HepG2 (cell line): ENCODE data around the gene SLC38A3. TPM values are rescaled to one million over a fixed set of nuclear protein-coding genes. Genes with fewer than 3 reads are reported as not detected.

Experiments used
- EEA1 ChIP-seq: sonication (generic); formaldehyde crosslinking; IDR thresholded peaks from 2 replicates; pipeline ENCODE4 v1.5.1; 2020; ENCODE audit warnings: mild to moderate bottlenecking, missing genetic modification reagents, borderline replicate concordance
- EED ChIP-seq: sonication (generic); formaldehyde crosslinking; IDR thresholded peaks from 2 replicates; pipeline ENCODE4 v1.5.0; 2020; ENCODE audit warnings: mild to moderate bottlenecking, missing genetic modification reagents
- GMEB2 ChIP-seq: IDR thresholded peaks from 2 replicates; pipeline ENCODE4 v1.6.1; 2016; ENCODE audit warnings: missing biosample characterization, missing genetic modification reagents, low read depth
- HNF4G ChIP-seq, 2 experiments: sonication (generic) in 1 of 2; formaldehyde crosslinking in 1 of 2; IDR thresholded peaks; 2 replicates each; pipeline versions ENCODE4 v1.4.0 to v1.6.1; 2011 to 2020; ENCODE audit warnings: borderline replicate concordance in 2 of 2, low read depth in 2 of 2, mild to moderate bottlenecking in 2 of 2, low read length in 1 of 2, missing genetic modification reagents in 1 of 2, moderate library complexity in 1 of 2
- HOXA3 ChIP-seq: sonication (generic); formaldehyde crosslinking; IDR thresholded peaks from 2 replicates; pipeline ENCODE4 v1.5.0; 2020; ENCODE audit warnings: missing genetic modification reagents
- KDM5B ChIP-seq: sonication (generic); formaldehyde crosslinking; IDR thresholded peaks from 2 replicates; pipeline ENCODE4 v1.4.0; 2020; ENCODE audit warnings: missing genetic modification reagents, mild to moderate bottlenecking, borderline replicate concordance
- LCORL ChIP-seq, 2 experiments: fragments of 450-650 bp in 1 of 2; sonication (generic) in 1 of 2; formaldehyde crosslinking in 1 of 2; IDR thresholded peaks; 2 replicates each; pipeline versions ENCODE4 v1.5.0 to v1.6.1; 2017 to 2020; ENCODE audit warnings: antibody characterized with exemption in 1 of 2, missing genetic modification reagents in 1 of 2
- MED13 ChIP-seq: sonication (generic); formaldehyde crosslinking; IDR thresholded peaks from 2 replicates; pipeline ENCODE4 v1.5.0; 2020; ENCODE audit warnings: missing genetic modification reagents
- MED8 ChIP-seq: sonication (generic); formaldehyde crosslinking; IDR thresholded peaks from 2 replicates; pipeline ENCODE4 v1.8.1; 2023; ENCODE audit warnings: mild to moderate bottlenecking, missing genetic modification reagents; ENCODE audit not compliant: insufficient replicate concordance
- RBAK ChIP-seq: sonication (generic); formaldehyde crosslinking; IDR thresholded peaks from 2 replicates; pipeline ENCODE4 v1.5.1; 2020; ENCODE audit warnings: mild to moderate bottlenecking, missing genetic modification reagents
- YY1 ChIP-seq: IDR thresholded peaks from 2 replicates; pipeline ENCODE4 v1.6.1; 2011; ENCODE audit warnings: low read length, low read depth, moderate library complexity, mild to moderate bottlenecking; ENCODE audit not compliant: insufficient read depth, insufficient replicate concordance
- ZBTB7A ChIP-seq: sonication (generic); formaldehyde crosslinking; IDR thresholded peaks from 2 replicates; pipeline ENCODE4 v1.8.0; 2022; ENCODE audit warnings: mild to moderate bottlenecking, missing genetic modification reagents
- ZNF138 ChIP-seq: sonication (generic); formaldehyde crosslinking; IDR thresholded peaks from 2 replicates; pipeline ENCODE4 v1.5.0; 2020; ENCODE audit warnings: mild to moderate bottlenecking, low read depth, missing genetic modification reagents
- ZNF24 ChIP-seq: fragments of 450-650 bp; IDR thresholded peaks from 2 replicates; pipeline ENCODE4 v1.6.1; 2017; ENCODE audit warnings: antibody characterized with exemption, mild to moderate bottlenecking
- ZNF292 ChIP-seq: sonication (generic); formaldehyde crosslinking; IDR thresholded peaks from 2 replicates; pipeline ENCODE4 v1.8.1; 2022; ENCODE audit warnings: mild to moderate bottlenecking, low read depth, missing genetic modification reagents, borderline replicate concordance
- ZNF562 ChIP-seq: sonication (generic); formaldehyde crosslinking; IDR thresholded peaks from 2 replicates; pipeline ENCODE4 v1.8.0; 2022; ENCODE audit warnings: missing genetic modification reagents, borderline replicate concordance
- ZNF646 ChIP-seq: sonication (generic); formaldehyde crosslinking; IDR thresholded peaks from 2 replicates; pipeline ENCODE4 v1.9.0; 2021; ENCODE audit warnings: mild to moderate bottlenecking, missing genetic modification reagents
- ZNF766 ChIP-seq: sonication (generic); formaldehyde crosslinking; IDR thresholded peaks from 2 replicates; pipeline ENCODE4 v1.5.0; 2020; ENCODE audit warnings: missing genetic modification reagents, borderline replicate concordance
- ZNF788 ChIP-seq: sonication (generic); formaldehyde crosslinking; IDR thresholded peaks from 2 replicates; pipeline ENCODE4 v1.5.0; 2020; ENCODE audit warnings: mild to moderate bottlenecking, missing genetic modification reagents, borderline replicate concordance
- polyA plus RNA-seq, 8 experiments: library from polyadenylated mRNA; depleted of rRNA in 3 of 8; stranded (reverse) in 7 of 8; unstranded in 1 of 8; fragments of >200 nt; fragmentation: Illumina TruSeq in 4 of 8; extraction: Trizol in 4 of 8; gene quantifications; 2 replicates each; pipeline versions ENCODE4 v1.2.1 to v1.2.3, GENCODE V29; 2011 to 2016; ENCODE audit warnings: low read depth in 4 of 8, missing spikeins in 1 of 8, mixed read lengths in 1 of 8; ENCODE audit not compliant: insufficient read depth in 1 of 8
- total RNA-seq, 5 experiments: library from RNA; depleted of rRNA; stranded (reverse); fragments of >200 nt; fragmentation: Illumina TruSeq; extraction: Trizol; gene quantifications; 2 replicates each; pipeline ENCODE4 v1.2.3, GENCODE V29; 2016; ENCODE audit warnings: low read depth in 1 of 5
- TF ChIP-seq, protein P1 (sequence below): sonication (generic); formaldehyde crosslinking; IDR thresholded peaks from 2 replicates; pipeline ENCODE4 v1.4.0; 2020; ENCODE audit warnings: mild to moderate bottlenecking, missing genetic modification reagents

The SLC38A3 gene
- total and polyA plus RNA-seq, 2 of the 13 experiments (the other 11 are each of a cell fraction or from before 2014, with no cell fraction given), result 29.8 to 164 TPM

- TF ChIP-seq ZNF646 (CRISPR knock-in tag), result peak; percentile 44; the same call in 1 of the 2 replicates
- 0 out of 2 replicates have a peak, but pooled peaks have one; percentile 79 for TF ChIP-seq ZNF766 (CRISPR knock-in tag)
- TF ChIP-seq LCORL (IDR thresholded peaks at IDR 0.05), result peak; percentile 79
- TF ChIP-seq LCORL (CRISPR knock-in tag; IDR thresholded peaks at IDR 0.05), result peak; percentile 100
- no peak for TF ChIP-seq GMEB2 (CRISPR knock-in tag)
- no peak for TF ChIP-seq ZNF562 (CRISPR knock-in tag)
- TF ChIP-seq MED13 (CRISPR knock-in tag), result peak; percentile 92
- peak; percentile 70 for TF ChIP-seq YY1
- TF ChIP-seq HNF4G (IDR thresholded peaks at IDR 0.05; ENCODE audit: borderline replicate concordance, low read depth, low read length), result peak; percentile 96
- peak; percentile 86; the same call in 1 of the 2 replicates for TF ChIP-seq HNF4G (CRISPR knock-in tag; IDR thresholded peaks at IDR 0.05; ENCODE audit: borderline replicate concordance, low read depth)
- TF ChIP-seq, protein P1, sequence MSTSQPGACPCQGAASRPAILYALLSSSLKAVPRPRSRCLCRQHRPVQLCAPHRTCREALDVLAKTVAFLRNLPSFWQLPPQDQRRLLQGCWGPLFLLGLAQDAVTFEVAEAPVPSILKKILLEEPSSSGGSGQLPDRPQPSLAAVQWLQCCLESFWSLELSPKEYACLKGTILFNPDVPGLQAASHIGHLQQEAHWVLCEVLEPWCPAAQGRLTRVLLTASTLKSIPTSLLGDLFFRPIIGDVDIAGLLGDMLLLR (CRISPR knock-in tag), result no peak
- 0 out of 2 replicates have a peak, but pooled peaks have one; percentile 33 for TF ChIP-seq EEA1
- peak; percentile 96 for TF ChIP-seq MED8 (CRISPR knock-in tag)
- TF ChIP-seq RBAK (CRISPR knock-in tag), result 0 out of 2 replicates have a peak, but pooled peaks have one; percentile 42
- peak; percentile 85 for TF ChIP-seq HOXA3 (CRISPR knock-in tag)
- TF ChIP-seq ZNF292, result peak; percentile 90; the same call in 1 of the 2 replicates
- peak; percentile 85 for TF ChIP-seq KDM5B (CRISPR knock-in tag)
- no peak for TF ChIP-seq EED
- peak; percentile 86; the same call in 1 of the 2 replicates for TF ChIP-seq ZNF788 (CRISPR knock-in tag)
- TF ChIP-seq ZNF138 (CRISPR knock-in tag), result no peak
- no peak for TF ChIP-seq ZNF24
- TF ChIP-seq ZBTB7A (CRISPR knock-in tag), result peak; percentile 100
Observed at GRCh38 chr3:50208677-50209344, 3.7 kb downstream of the SLC38A3 start (continued).
